ENCODE measurements around the gene SRBD1. TPM values are rescaled to one million over a fixed set of nuclear protein-coding genes. Genes with fewer than 3 reads are reported as not detected.

SRBD1 gene
- polyA plus RNA-seq, 1 experiment, result 8.7 TPM

- ChIA-PET CTCF (interaction anchor here (0.5 to 1.4 kb wide), 10 partner anchors 8 to 420 kb away, joined by 3 to 14 read pairs (median 3); no protein-coding TSS in a partner anchor), POLR2A (interaction anchor here (0.5 kb wide), 1 partner anchor 333 kb away, joined by 3 read pairs; no protein-coding TSS in a partner anchor)
- no peak for DNase-seq (ENCODE audit: low read depth, low spot score)
- Histone ChIP-seq H3K9me3 (ENCODE audit: control insufficient read depth, insufficient read depth, low read length) (no peaks in the 10 kb centered on the region), H3K27ac (ENCODE audit: low read depth, low read length) (no peak overlapping the region), H3K27me3 (ENCODE audit: control insufficient read depth, insufficient read depth, low read length) (peaks cover 23% of the 10 kb centered on the region), H3K4me3 (ENCODE audit: low read depth, low read length) (peak overlapping the region; percentile 69)
- TF ChIP-seq CTCF (IDR thresholded peaks at IDR 0.05; ENCODE audit: low read depth, low read length), result peak; percentile 80
Measured at GRCh38 chr2:45643543-45644542, 32.8 kb upstream of the SRBD1 start.

DNA sequence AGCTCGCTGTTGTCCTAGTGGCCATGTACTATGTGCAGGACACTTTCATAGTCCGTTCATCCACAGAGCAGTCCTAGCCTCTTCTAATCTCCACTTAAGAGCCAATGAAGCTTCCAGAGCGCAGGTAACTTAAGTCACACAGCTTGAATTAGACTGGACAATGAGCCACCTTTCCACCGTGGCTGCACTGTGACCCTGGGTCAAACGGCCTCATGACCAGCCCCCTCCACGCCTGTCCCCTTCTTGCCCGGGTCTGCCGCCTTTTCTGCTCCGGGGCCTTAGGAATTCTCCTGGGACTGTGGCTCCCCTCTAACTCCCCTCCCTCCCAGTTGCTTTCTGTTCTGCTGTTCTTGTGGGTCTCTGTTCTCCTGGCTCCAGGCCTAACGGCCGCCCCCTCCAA, 32.0 kb upstream of the SRBD1 start:
- no peak for TF ChIP-seq CTCF (IDR thresholded peaks at IDR 0.05; ENCODE audit: low read depth, low read length)
- POLR2A ChIA-PET, result no interaction called here
- Histone ChIP-seq H3K9me3 (ENCODE audit: control insufficient read depth, insufficient read depth, low read length) (no peaks in the 10 kb centered on the region), H3K27ac (ENCODE audit: low read depth, low read length) (no peak overlapping the region), H3K27me3 (ENCODE audit: control insufficient read depth, insufficient read depth, low read length) (peaks cover 23% of the 10 kb centered on the region), H3K4me3 (ENCODE audit: low read depth, low read length) (peak overlapping the region; percentile 69)
- CTCF ChIA-PET, result interaction anchor here (0.5 to 2.2 kb wide), 8 partner anchors 9 to 420 kb away, joined by 3 to 6 read pairs (median 5); no protein-coding TSS in a partner anchor
- DNase-seq (ENCODE audit: low read depth, low spot score), result no peak

GRCh38 chr2:45640576-45640975, 29.5 kb upstream of the SRBD1 start:
- no peak for TF ChIP-seq CTCF (IDR thresholded peaks at IDR 0.05; ENCODE audit: low read depth, low read length)
- ChIA-PET CTCF (no interaction called here), POLR2A (no interaction called here)
- Histone ChIP-seq H3K27ac (ENCODE audit: low read depth, low read length) (no peak overlapping the region), H3K9me3 (ENCODE audit: control insufficient read depth, insufficient read depth, low read length) (no peaks in the 10 kb centered on the region), H3K27me3 (ENCODE audit: control insufficient read depth, insufficient read depth, low read length) (peaks cover 23% of the 10 kb centered on the region), H3K4me3 (ENCODE audit: low read depth, low read length) (no peak overlapping the region)
- no peak for DNase-seq (ENCODE audit: low read depth, low spot score)

GRCh38 chr2:45637440-45637839, 26.4 kb upstream of the SRBD1 start:
- Histone ChIP-seq H3K27ac (ENCODE audit: low read depth, low read length) (no peak overlapping the region), H3K27me3 (ENCODE audit: control insufficient read depth, insufficient read depth, low read length) (peaks cover 21% of the 10 kb centered on the region), H3K4me3 (ENCODE audit: low read depth, low read length) (no peak overlapping the region), H3K9me3 (ENCODE audit: control insufficient read depth, insufficient read depth, low read length) (no peaks in the 10 kb centered on the region)
- ChIA-PET POLR2A (no interaction called here), CTCF (interaction anchor here (1.2 kb wide), 1 partner anchor 30 kb away, joined by 3 read pairs; no protein-coding TSS in a partner anchor)
- TF ChIP-seq CTCF (IDR thresholded peaks at IDR 0.05; ENCODE audit: low read depth, low read length), result no peak
- no peak for DNase-seq (ENCODE audit: low read depth, low spot score)

DNA sequence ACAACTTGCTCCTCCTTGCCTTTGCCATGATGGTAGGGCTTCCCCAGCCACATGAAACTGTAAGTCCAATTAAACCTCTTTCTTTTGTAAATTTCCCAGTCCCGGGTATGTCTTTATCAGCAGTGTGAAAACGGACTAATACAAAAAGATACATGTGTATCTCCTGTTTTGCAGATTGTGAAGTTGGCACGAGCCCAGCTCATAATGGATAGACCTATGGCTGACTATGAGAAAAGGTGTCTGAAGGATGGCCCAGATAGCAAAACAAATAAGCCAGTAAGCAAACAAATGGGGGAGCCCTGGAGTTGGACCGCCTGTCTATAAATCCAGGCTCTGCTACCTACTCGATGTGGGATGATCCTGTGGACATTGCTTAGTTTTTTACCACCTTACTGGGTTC, 24.9 kb upstream of the SRBD1 start:
- POLR2A ChIA-PET, result no interaction called here
- no peaks in the 10 kb centered on the region for H3K9me3 ChIP-seq (ENCODE audit: control insufficient read depth, insufficient read depth, low read length)
- H3K27ac ChIP-seq (ENCODE audit: low read depth, low read length), result no peak overlapping the region
- CTCF ChIA-PET, result no interaction called here
- no peak for TF ChIP-seq CTCF (IDR thresholded peaks at IDR 0.05; ENCODE audit: low read depth, low read length)
- no peak overlapping the region for H3K4me3 ChIP-seq (ENCODE audit: low read depth, low read length)
- DNase-seq (ENCODE audit: low read depth, low spot score), result no peak
- H3K27me3 ChIP-seq (ENCODE audit: control insufficient read depth, insufficient read depth, low read length), result peaks cover 22% of the 10 kb centered on the region
